Astrocyte (in vitro differentiated cells and primary cell): Measurements from ENCODE around the gene OS9.

Experiments used
- EZH2 ChIP-seq: IDR thresholded peaks from 2 replicates; pipeline ENCODE4 v1.6.1; 2012; ENCODE audit warnings: mild to moderate bottlenecking, low read length, inconsistent platforms; ENCODE audit not compliant: insufficient read depth
- TF ChIP-seq, protein P1 (sequence below): IDR thresholded peaks from 2 replicates; pipeline ENCODE4 v1.5.1; 2011; ENCODE audit warnings: low read depth, mild to moderate bottlenecking, inconsistent platforms, low read length, moderate library complexity; ENCODE audit not compliant: insufficient read depth

DNA sequence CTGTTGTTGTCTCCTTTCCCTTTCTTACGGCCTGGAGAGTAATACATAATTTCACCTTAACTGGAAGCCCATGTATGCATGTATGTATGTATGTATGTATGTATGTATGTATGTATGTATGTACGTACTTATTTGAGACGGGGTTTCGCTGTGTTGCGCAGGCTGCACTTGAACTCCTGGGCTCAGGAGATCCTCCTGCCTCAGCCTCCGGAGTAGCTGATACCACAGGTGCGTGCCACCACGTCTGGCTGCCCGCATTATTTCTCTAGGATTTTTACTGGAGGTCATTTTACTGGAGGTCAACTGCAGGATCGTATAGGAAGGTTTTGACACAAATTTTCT lies 644 bp upstream of the OS9 start:
- TF ChIP-seq, protein P1, sequence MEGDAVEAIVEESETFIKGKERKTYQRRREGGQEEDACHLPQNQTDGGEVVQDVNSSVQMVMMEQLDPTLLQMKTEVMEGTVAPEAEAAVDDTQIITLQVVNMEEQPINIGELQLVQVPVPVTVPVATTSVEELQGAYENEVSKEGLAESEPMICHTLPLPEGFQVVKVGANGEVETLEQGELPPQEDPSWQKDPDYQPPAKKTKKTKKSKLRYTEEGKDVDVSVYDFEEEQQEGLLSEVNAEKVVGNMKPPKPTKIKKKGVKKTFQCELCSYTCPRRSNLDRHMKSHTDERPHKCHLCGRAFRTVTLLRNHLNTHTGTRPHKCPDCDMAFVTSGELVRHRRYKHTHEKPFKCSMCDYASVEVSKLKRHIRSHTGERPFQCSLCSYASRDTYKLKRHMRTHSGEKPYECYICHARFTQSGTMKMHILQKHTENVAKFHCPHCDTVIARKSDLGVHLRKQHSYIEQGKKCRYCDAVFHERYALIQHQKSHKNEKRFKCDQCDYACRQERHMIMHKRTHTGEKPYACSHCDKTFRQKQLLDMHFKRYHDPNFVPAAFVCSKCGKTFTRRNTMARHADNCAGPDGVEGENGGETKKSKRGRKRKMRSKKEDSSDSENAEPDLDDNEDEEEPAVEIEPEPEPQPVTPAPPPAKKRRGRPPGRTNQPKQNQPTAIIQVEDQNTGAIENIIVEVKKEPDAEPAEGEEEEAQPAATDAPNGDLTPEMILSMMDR: no peak
- no peak for TF ChIP-seq EZH2
